AG08396 (cell line): Measurements from ENCODE around the gene RNF151.
A peak's percentile ranks its signal among the peaks of the same experiment; 100 is the strongest.

Experiments used
- DNase-seq: peaks from one replicate; pipeline ENCODE4 v3.0.0; 2012; ENCODE audit warnings: low spot score, mixed read lengths

RNF151 gene

DNA sequence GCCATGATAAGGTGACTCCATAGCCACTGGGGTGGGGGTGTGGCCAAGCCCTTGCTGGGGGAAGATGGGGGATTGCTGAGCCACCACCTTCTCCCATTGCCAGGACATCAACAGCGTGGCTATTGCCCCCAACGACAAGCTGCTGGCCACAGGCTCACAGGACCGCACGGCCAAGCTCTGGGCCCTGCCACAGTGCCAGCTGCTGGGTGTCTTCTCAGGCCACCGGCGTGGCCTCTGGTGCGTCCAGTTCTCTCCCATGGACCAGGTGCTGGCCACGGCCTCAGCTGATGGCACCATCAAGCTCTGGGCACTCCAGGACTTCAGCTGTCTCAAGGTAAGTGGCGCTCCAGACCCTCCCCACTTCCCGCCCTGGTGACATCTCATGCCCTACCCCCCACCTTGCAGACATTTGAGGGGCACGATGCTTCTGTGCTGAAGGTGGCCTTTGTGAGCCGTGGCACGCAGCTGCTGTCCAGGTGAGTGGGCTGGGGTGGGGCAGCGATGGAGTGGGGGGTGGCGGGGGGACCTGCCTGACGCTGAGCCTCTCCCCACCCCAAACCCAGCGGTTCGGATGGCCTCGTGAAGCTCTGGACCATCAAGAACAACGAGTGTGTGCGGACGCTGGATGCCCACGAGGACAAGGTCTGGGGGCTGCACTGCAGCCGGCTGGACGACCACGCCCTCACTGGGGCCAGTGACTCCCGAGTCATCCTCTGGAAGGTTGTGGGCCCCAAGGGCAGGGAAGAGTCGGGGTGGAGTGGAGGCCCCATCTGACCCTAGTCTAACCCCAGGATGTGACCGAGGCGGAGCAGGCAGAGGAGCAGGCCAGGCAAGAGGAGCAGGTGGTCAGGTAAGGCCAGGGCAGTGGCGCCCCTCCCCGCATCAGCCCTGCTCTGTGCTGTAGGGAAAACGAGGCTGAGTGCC is 10.6 kb downstream of the RNF151 start:
- DNase-seq, result no peak

- no peak for DNase-seq
These were observed 11.2 kb downstream of the RNF151 start for GRCh38 chr16:1977875-1978268.

DNA sequence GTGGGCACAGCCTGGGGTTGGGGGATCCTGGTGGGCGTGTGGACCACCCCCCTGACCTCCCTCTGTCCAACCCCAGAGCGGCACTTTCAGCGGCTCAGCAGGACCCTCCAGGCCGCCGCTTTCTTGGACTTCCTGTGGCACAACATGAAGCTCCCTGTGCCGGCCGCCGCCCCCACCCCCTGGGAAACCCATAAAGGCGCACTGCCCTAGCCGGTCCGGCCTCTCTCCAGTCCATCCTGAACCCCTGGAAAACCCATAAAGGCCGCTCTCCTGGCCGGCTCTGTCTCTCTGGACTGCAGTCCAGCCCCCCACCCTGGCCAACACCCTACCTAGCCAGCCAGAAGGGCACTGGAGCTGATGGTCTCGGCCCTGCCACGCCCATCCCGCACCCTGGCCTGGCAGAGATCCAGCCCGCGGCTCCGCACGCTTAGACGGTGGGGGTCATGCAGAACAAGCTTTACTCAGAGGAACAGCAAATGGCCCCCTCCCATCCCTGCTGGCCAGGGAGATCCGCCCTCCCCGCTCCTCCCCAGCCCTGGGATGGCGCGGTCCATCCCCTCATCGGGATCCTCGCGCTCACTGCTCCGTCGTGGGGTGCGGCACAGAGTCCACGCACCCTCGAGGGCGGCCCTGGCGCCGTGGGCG is 11.9 kb downstream of the RNF151 start:
- no peak for DNase-seq

DNA sequence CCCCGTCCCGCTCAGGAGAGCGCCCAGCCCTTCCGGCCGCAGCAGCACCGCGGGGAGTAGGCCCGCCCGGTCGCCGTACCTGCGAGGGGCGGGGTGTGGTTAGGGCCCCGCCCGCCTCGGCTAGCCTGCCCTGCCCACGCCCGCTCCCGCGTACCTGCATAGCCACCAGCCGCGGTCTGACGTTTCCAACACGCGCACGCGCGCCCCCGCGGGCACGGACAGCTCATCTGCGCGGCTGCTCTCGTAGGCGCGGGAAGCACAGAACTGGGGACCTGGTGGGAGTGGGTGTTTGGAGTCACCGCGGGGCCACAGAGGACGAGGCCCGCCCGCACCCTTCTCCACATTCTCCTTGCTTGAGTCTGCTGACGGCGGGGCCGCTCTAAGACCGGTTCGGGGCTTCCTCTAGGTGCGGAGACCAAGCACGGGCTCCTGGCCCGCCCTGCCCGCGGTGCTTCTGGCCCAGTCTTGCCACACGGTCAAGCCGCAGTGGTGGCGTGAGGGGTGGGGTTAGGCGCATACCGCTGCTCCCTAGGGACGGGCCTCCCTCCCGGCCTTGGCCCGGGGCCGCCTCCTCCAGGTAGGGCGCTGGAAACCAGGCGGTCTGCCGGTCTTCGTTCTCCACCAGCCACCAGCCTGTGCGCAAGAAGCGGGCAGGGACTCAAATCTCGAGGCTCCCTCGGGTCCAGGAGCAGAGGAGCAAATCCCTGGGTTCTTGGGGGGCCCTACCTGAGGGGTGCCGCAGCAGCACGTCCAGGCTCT is 12.8 kb downstream of the RNF151 start:
- DNase-seq, result no peak

GRCh38 chr16:1980030-1980769 is 13.5 kb downstream of the RNF151 start:
- DNase-seq, result no peak

DNA sequence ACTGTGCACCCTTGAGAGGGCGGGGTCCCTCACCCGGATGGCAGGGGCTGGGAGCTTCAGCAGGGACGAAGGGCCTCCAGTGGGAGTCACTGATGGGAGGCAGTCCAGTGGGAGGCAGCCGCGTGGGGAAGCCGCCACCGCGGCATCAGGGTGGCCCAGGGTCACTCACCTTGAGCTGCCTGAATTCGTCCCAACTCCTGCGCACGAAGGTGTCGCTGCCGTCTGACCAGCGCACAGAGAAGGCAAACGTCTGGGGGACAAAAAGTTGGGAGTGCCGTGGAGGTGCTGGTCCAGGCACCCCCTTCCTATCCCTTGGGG is 14.1 kb downstream of the RNF151 start:
- DNase-seq, result no peak

DNA sequence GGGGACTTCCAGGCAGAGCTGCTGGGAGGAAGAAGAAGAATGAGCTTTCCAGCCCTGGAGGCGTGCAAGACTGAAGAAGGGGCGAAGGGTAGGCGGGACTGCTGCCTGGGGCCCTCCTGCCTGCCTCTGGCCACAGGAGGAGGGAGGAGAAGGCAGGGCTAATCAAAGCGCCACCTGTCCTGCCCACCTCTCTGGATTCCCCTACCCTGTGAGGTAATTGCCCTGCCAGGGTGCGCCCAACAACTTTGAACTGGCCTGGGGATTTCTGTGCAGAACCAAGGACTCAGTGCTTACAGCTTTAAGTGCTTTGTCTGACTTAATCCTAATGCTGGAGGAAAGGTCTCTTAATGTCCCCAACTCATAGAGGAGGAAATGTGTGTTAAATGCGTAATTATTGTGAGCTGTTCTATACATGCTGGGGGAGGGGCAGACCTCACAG is 14.8 kb downstream of the RNF151 start, which contains the start of gene NOXO1:
Gene NOXO1, minus strand, starts transcription at position 72 of the 439 bp plus-strand sequence. CDS start 290 bp downstream, outside the sequence.
- DNase-seq, result no peak

- no peak for DNase-seq
These were observed 15.4 kb downstream of the RNF151 start for GRCh38 chr16:1982013-1982433.

DNA sequence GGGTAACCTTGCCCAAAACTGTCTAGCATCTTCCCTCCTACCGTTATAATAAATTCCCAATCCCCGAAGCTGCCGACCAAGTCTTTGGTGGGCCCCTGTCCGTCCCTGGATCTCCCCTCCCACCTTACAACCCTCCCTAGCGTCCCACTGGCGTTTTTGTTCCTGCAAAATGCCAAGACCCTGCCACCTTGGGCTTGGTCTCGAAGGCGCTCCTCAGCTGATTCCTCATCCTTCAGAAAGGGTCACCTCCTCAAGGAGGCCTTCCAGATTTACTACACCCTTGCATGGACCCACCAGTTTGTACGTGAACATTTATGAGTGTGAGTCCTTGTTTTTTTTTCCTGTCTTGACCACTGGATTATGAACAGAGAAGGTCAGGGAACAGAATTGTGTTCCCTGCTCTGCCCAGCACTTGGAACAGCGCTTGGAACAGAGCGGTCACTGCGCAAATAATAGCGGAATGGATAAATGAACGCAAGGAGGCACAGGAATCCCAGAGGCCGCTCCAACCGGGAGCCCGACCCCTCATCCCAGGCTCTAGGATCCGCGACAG is 16.4 kb downstream of the RNF151 start:
- DNase-seq, result no peak

DNA sequence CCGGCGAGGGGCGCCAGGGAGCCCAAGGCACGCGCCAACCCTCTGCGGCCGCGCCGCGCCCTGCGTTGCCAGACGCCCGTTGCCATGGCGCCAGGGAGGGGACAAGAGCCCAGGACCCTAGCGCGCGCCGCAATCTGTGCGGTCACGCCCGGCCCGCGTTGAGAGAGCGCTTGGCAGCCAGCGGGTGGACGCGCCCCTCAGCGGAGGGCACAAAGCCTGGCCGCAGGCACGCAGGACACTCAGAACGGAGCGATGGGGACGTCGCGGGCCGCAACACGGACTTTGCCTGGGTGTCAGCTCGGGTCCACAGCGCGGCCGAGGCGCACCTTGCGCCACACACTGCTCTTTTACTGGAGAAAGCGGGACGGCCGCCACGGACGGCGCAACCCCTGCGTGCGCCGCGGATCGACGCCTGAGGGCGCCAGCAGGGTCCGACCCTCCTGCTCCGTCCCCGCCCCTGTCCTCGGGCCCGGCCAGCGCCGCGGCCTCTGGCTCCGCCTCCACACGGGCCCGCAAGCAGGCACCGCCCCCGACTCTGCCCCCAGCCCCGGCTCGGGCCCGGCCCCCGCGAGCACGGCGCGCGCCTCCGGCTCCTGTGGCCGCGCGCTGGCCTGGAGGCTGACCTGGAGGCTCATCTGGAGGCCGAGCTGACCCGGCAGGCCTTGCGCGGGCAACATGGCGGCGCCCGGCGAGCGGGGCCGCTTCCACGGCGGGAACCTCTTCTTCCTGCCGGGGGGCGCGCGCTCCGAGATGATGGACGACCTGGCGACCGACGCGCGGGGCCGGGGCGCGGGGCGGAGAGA is 17.1 kb downstream of the RNF151 start, which contains the start of gene GFER:
Gene GFER, plus strand, starts transcription at position 650 of the 803 bp plus-strand sequence. Its CDS starts 26 bp downstream, at position 676.
- DNase-seq, result peak; percentile 99

DNA sequence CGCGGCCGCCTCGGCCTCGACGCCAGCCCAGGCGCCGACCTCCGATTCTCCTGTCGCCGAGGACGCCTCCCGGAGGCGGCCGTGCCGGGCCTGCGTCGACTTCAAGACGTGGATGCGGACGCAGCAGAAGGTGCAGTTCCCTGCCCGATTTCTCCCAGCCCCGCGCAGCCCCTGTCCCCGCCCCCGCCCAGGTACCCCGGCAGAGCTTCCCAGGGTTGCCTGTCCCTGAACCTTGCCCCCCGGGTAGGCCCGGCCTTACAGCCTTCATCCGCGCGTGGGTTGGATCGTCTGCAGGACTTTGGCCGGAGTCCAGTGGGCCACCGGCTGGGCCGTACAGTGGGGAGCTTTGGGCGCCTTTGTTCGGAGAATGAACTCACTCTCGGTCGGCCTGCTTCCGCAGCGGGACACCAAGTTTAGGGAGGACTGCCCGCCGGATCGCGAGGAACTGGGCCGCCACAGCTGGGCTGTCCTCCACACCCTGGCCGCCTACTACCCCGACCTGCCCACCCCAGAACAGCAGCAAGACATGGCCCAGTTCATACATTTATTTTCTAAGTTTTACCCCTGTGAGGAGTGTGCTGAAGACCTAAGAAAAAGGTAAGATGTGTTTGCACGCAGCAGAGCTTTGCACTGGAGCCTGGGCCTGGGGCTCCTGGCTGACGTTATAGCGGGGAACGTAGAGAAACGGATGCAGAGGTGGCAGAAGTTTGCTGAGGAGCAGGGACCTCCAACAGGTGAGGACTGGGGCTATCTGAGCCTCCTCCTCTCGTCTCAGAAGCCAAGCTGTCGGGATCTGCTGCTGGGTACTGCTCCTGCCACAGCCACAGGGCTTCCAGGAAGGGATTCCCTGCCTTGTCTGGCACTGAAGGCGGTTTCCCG is 17.9 kb downstream of the RNF151 start:
- peak; percentile 51 for DNase-seq

DNA sequence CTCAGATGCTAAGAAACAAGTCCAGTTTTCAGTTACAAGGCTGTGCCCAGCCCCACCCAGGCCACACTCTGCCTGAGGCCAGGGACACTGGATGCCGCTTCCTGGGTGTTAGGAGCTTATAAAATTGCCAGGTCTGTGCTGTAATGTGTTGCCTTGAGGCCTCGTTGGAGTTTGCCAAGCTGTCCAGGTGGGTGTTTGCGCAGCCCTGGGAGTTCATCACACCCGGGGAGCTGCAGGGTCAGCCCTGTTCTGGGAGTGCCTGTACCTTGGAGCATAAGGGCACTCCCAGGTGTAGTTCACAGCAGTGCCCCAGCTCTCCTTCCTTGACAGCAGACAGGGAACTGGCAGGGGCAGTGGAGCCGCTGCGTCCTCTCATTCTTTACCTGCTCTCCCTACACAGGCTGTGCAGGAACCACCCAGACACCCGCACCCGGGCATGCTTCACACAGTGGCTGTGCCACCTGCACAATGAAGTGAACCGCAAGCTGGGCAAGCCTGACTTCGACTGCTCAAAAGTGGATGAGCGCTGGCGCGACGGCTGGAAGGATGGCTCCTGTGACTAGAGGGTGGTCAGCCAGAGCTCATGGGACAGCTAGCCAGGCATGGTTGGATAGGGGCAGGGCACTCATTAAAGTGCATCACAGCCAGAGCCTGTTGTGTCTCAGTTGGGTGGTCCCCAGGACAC is 19.0 kb downstream of the RNF151 start:
- no peak for DNase-seq

DNA sequence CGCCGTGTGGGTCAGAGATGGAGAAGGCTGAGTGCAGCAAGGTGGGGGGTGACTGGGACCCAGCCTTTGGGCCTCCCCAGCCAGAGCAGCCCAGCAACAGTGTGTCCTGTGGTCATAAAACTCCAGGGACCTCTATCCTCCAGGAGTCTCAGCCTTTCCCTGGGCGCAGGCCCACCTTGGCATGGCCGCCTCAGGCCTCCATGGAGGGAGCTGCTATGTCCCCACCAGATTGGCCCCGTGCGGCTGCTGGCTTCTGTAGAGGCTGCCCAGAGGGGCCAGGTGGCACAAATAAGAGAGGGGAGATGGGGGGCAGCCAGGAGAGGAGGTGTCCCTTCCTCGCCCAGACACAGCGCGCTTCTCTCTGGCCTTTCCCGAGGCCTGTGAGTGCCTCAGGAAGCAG is 20.5 kb downstream of the RNF151 start:
- DNase-seq, result no peak

- peak; percentile 68 for DNase-seq
These were observed 22.8 kb downstream of the RNF151 start, which contains the start of gene SYNGR3 for GRCh38 chr16:1989209-1990100. Gene SYNGR3 (plus strand): TSS chr16:1989970. CDS start chr16:1990103, 133 bp downstream.

DNA sequence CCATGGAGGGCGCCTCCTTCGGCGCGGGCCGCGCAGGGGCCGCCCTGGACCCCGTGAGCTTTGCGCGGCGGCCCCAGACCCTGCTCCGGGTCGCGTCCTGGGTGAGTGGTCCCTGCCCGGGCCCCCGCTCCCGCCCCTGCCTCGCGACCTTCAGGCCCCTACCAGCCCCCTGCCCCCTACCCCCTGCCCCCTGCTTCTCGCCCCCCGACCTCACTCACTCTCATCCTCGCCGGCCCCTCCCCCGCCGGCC is 23.4 kb downstream of the RNF151 start:
- no peak for DNase-seq

GRCh38 chr16:1990351-1991134 is 23.9 kb downstream of the RNF151 start:
- no peak for DNase-seq

GRCh38 chr16:1991135-1991551 is 24.5 kb downstream of the RNF151 start:
- DNase-seq, result no peak
